GM19452 (cell line): ENCODE measurements around the gene APEX2.
"Not testable (repeated sequence)": the region's sequence is repeated elsewhere in the genome, so short reads cannot be mapped to it uniquely, and the experiment has no call there.

ENCODE experiments used
- ATAC-seq: cut with Tn5 transposase; IDR thresholded peaks from one replicate; pipeline ENCODE4 v1.9.1; 2021; ENCODE audit not compliant: unreplicated experiment

The APEX2 gene

GRCh38 chrX:55008571-55009358, 8.6 kb downstream of the APEX2 start:
- ATAC-seq: no peak

- no peak for ATAC-seq
These were observed 11.1 kb downstream of the APEX2 start for GRCh38 chrX:55011294-55011693.

GRCh38 chrX:55014897-55015299, 14.7 kb downstream of the APEX2 start:
- no peak for ATAC-seq

- ATAC-seq: no peak
These were observed 26.0 kb downstream of the APEX2 start for GRCh38 chrX:55026143-55026542.

GRCh38 chrX:55026840-55027239, 26.7 kb downstream of the APEX2 start:
- no peak for ATAC-seq

GRCh38 chrX:55028040-55028439, 27.9 kb downstream of the APEX2 start:
- no peak for ATAC-seq

GRCh38 chrX:55028611-55029010, 28.4 kb downstream of the APEX2 start:
- ATAC-seq: no peak

- no peak for ATAC-seq
These were observed 29.1 kb downstream of the APEX2 start for GRCh38 chrX:55029291-55029690.

- ATAC-seq: no peak
These were observed 30.4 kb downstream of the APEX2 start, which contains the start of gene ALAS2 for GRCh38 chrX:55030271-55031205. TSS of gene ALAS2 (minus strand) at chrX:55030977. CDS start at chrX:55026000, 4,977 bp downstream.

- ATAC-seq: no peak
These were observed 33.3 kb downstream of the APEX2 start for GRCh38 chrX:55033429-55033828.

- ATAC-seq: no peak
These were observed 39.3 kb downstream of the APEX2 start for GRCh38 chrX:55039471-55039870.

GRCh38 chrX:55041514-55041913, 41.4 kb downstream of the APEX2 start:
- ATAC-seq: no peak

GRCh38 chrX:55050599-55050998, 50.4 kb downstream of the APEX2 start:
- ATAC-seq: not testable (repeated sequence)

GRCh38 chrX:55056820-55057674, 56.9 kb downstream of the APEX2 start:
- no peak for ATAC-seq

- no peak for ATAC-seq
These were observed 57.6 kb downstream of the APEX2 start for GRCh38 chrX:55057675-55058249.
